ENCODE data around the gene CDT1.

DNA sequence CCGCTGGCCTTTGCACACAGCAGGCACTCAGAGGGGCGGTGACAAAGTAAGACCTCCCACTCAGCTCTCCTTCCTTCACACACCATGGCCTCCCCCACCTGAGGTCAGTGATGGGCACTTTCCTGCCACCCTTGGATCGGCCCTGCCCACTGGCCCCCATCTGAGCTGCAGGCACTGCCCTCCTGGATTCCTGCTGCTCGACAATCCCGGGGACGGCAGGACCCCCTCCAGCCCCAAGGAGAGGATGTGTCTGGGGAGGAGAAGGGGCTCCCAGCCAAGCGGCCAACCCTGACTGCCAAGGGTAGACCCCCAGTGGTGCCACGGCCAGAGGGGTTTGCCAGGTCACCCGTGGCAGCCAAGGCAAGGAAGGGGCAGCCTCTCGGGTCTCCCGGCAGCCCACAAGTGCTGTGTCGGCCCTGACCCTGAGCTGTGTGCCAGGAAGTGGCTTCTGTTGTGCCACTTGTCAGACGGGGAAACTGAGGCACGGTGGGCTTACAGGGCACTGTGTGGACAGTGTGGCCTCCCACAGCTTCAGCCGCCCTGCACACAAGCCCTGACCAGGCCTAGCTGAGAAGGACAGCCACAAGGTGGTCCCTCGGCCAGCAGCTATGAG, 41.2 kb upstream of the CDT1 start:
- no peak for TF ChIP-seq GATA2 (IDR thresholded peaks at IDR 0.05; ENCODE audit: low read depth, low read length)
- TF ChIP-seq GATA3 (IDR thresholded peaks at IDR 0.05; ENCODE audit: low read depth, low read length) = no peak

Data from SH-SY5Y (cell line).